Measurements from ENCODE around the gene LRBA. TPM values are rescaled to one million over a fixed set of nuclear protein-coding genes. Genes with fewer than 3 reads are reported as not detected.

LRBA gene
- polyA plus RNA-seq, 2 of the 4 experiments (the other 2 are of a cell fraction), result 10.7 to 25.1 TPM

GRCh38 chr4:150278206-150278605 lies 736.9 kb downstream of the LRBA start:
- H3K4me1 ChIP-seq, result peaks cover 5% of the 10 kb centered on the region; the same call in 2 of the 3 replicates
- 100% methylated on average over 2 of the region's 2 CpGs for WGBS (ENCODE audit: missing lambda C conversion rate)
- ATAC-seq, result no peak
- TF ChIP-seq SREBF2 (IDR thresholded peaks at IDR 0.05) (no peak), PHF8 (IDR thresholded peaks at IDR 0.05; ENCODE audit: borderline replicate concordance, low read depth) (no peak), HEYL (CRISPR knock-in tag; IDR thresholded peaks at IDR 0.05) (no peak), RAD21 (conservative IDR thresholded peaks at IDR 0.05 in 1 of 2, IDR thresholded peaks at IDR 0.05 in 1 of 2) (no peak)
- no peak for DNase-seq (ENCODE audit: low read depth in 1 of 2, low spot score in 1 of 2)
- H3K27ac ChIP-seq, result no peak overlapping the region
- no peak overlapping the region for H3K4me2 ChIP-seq
- CTCF ChIA-PET, result no interaction called here
- H3K4me3 ChIP-seq, result no peak overlapping the region
- FAIRE-seq, result no peak
- POLR2A ChIA-PET, result no interaction called here
- 0 out of 3 replicates have a peak, but pooled peaks cover 4% of the 10 kb centered on the region for H3K9me3 ChIP-seq

GRCh38 chr4:150268444-150268843 lies 746.6 kb downstream of the LRBA start:
- Histone ChIP-seq H3K4me3 (no peak overlapping the region), H3K4me1 (no peaks in the 10 kb centered on the region), H3K9me3 (0 out of 3 replicates have a peak, but pooled peaks cover 2% of the 10 kb centered on the region), H3K4me2 (no peak overlapping the region), H3K27ac (no peak overlapping the region)
- DNase-seq (ENCODE audit: low read depth in 1 of 2, low spot score in 1 of 2), result no peak
- 96% methylated on average over 1 of the region's 1 CpG for WGBS (ENCODE audit: missing lambda C conversion rate)
- ChIA-PET POLR2A (no interaction called here), CTCF (no interaction called here)
- TF ChIP-seq KDM5A (IDR thresholded peaks at IDR 0.05), result no peak
- no peak for TF ChIP-seq FOSL2 (IDR thresholded peaks at IDR 0.05)
- peak; percentile 57; the same call in 1 of the 2 replicates for TF ChIP-seq FOSL2 (CRISPR knock-in tag; IDR thresholded peaks at IDR 0.05)
- no peak for TF ChIP-seq ZC3H11A (IDR thresholded peaks at IDR 0.05)
- FAIRE-seq, result no peak
- ATAC-seq, result no peak

- ATAC-seq (no peak), DNase-seq (ENCODE audit: low read depth in 1 of 2, low spot score in 1 of 2) (no peak), FAIRE-seq (no peak)
- H3K4me2 ChIP-seq, result no peak overlapping the region
- 100% methylated on average over 1 of the region's 1 CpG for WGBS (ENCODE audit: missing lambda C conversion rate)
- no peaks in the 10 kb centered on the region for H3K4me1 ChIP-seq
- no peaks in the 10 kb centered on the region for H3K9me3 ChIP-seq
- ChIA-PET POLR2A (no interaction called here), CTCF (no interaction called here)
- no peak overlapping the region for H3K4me3 ChIP-seq
- H3K27ac ChIP-seq, result no peak overlapping the region
- no peak for TF ChIP-seq ESRRA (IDR thresholded peaks at IDR 0.05; ENCODE audit: borderline replicate concordance, low read length)
- TF ChIP-seq MAZ (IDR thresholded peaks at IDR 0.05; ENCODE audit: borderline replicate concordance, low read depth, low read length), result no peak
- TF ChIP-seq CHD2 (IDR thresholded peaks at IDR 0.05; ENCODE audit: low read length, partially characterized antibody), result no peak
- TF ChIP-seq MYC (IDR thresholded peaks at IDR 0.05; ENCODE audit: borderline replicate concordance, low read length), result no peak
- no peak for TF ChIP-seq PHF8 (IDR thresholded peaks at IDR 0.05; ENCODE audit: borderline replicate concordance, low read depth)
- no peak for TF ChIP-seq NFE2L2 (conservative IDR thresholded peaks at IDR 0.05; ENCODE audit: low read length)
- no peak for TF ChIP-seq EHF (CRISPR knock-in tag; IDR thresholded peaks at IDR 0.05)
- TF ChIP-seq ZNF302 (CRISPR knock-in tag; IDR thresholded peaks at IDR 0.05), result no peak
- no peak for TF ChIP-seq RNF2 (IDR thresholded peaks at IDR 0.05; ENCODE audit: borderline replicate concordance, low read depth)
Observed at GRCh38 chr4:150265806-150266205, 749.3 kb downstream of the LRBA start.

GRCh38 chr4:150264595-150265161 lies 750.4 kb downstream of the LRBA start:
- CTCF ChIA-PET, result no interaction called here
- Histone ChIP-seq H3K4me3 (no peak overlapping the region), H3K4me2 (no peak overlapping the region), H3K27ac (no peak overlapping the region), H3K4me1 (no peaks in the 10 kb centered on the region), H3K9me3 (no peaks in the 10 kb centered on the region)
- DNase-seq (ENCODE audit: low read depth in 1 of 2, low spot score in 1 of 2) (no peak), ATAC-seq (no peak), FAIRE-seq (no peak)
- POLR2A ChIA-PET, result no interaction called here
- TF ChIP-seq KDM5A (IDR thresholded peaks at IDR 0.05), result no peak
- 88% methylated on average over 6 of the region's 6 CpGs for WGBS (ENCODE audit: missing lambda C conversion rate)

- POLR2A ChIA-PET, result no interaction called here
- ATAC-seq (no peak), FAIRE-seq (no peak), DNase-seq (ENCODE audit: low read depth in 1 of 2, low spot score in 1 of 2) (no peak)
- 100% methylated on average over 6 of the region's 6 CpGs for WGBS (ENCODE audit: missing lambda C conversion rate)
- Histone ChIP-seq H3K4me1 (no peaks in the 10 kb centered on the region), H3K4me2 (no peak overlapping the region), H3K27ac (no peak overlapping the region), H3K9me3 (no peaks in the 10 kb centered on the region), H3K4me3 (no peak overlapping the region)
- no peak for TF ChIP-seq SREBF2 (IDR thresholded peaks at IDR 0.05)
- CTCF ChIA-PET, result interaction anchor here (1.1 kb wide), 1 partner anchor 19 kb away, joined by 3 read pairs; no protein-coding TSS in a partner anchor
Observed at GRCh38 chr4:150262611-150263010, 752.5 kb downstream of the LRBA start.

Measured in A549 (cell line).